NCI-H526 treated with DMSO at 0.1 percent for 48 hours (cell line): ENCODE data around the gene PCSK2.

Experiments used
- DNase-seq: peaks from one replicate; lab custom pipeline; 2025; lab: John Stamatoyannopoulos, UW

Gene PCSK2

GRCh38 chr20:17479063-17479657 is 252.3 kb downstream of the PCSK2 start:
- no peak for DNase-seq

GRCh38 chr20:17480696-17481095 is 253.9 kb downstream of the PCSK2 start:
- DNase-seq: no peak

DNA sequence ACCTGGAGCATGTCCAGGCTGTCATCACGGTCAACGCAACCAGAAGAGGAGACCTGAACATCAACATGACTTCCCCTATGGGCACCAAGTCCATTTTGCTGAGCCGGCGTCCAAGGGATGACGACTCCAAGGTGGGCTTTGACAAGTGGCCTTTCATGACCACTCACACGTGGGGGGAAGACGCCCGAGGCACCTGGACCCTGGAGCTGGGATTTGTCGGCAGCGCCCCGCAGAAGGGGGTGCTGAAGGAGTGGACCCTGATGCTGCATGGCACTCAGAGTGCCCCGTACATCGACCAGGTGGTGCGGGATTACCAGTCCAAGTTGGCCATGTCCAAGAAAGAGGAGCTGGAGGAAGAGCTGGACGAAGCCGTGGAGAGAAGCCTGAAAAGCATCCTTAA is 254.8 kb downstream of the PCSK2 start:
- no peak for DNase-seq

DNA sequence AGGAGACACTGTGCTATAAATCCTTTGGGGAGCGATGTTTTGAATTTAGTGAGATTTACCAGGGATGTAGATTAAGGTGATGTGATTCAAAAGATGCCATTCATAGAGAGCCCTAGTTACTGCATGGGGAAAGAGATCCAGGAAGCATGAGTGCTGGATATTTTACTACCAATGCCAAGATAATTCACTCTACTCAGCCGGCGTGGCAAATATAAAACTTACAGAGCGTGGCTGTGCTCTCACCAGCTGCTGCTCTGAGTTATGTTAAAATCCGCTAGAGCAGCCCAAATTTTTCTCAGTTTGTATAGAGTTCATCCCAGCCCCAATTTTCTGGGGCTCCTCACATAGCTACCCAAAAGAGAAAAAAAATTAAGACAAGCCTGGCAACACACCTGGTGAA is 255.7 kb downstream of the PCSK2 start:
- no peak for DNase-seq

- no peak for DNase-seq
These were observed 258.2 kb downstream of the PCSK2 start for GRCh38 chr20:17485017-17485416.

- DNase-seq: no peak
These were observed 262.2 kb downstream of the PCSK2 start for GRCh38 chr20:17488916-17489600.

DNA sequence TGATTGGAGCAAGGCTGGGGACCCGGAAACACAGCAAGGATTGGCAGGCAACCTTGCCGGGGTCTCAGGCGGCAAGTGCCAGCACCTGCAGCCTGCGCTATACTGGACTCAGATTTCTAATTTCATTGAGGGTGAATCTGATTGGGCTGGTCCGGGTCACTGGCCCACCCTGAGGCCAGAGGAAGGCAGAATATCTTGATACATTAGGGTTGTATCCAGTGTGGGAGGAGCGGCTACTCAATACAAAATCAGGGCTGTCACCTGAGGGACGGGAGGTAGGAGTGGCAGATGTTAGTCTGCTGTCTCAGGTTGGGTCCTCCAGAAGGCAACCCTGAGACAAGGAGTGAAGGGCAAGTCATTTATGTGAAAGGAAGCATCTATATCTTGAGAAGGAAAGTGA is 263.7 kb downstream of the PCSK2 start:
- no peak for DNase-seq

DNA sequence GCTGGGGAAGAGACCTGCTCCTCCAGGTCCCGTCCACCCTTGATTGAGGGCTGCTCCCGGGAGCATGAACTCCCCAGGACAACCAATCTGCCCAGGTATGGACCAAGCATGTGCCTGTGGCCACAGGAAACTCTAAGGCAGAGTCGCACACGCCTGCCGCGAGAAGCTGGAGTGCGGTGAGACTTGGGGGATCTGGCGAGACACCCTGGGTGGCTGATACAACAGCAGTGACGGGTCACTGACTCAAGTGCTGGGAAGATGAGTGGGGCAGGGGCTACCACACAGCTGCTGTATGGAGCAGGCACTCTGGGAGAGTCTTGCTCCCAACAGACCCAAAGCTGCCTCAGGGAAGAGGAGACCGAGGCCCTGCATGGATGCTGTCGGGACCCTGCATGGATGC is 264.2 kb downstream of the PCSK2 start:
- no peak for DNase-seq

GRCh38 chr20:17491488-17491887 is 264.6 kb downstream of the PCSK2 start:
- no peak for DNase-seq

- no peak for DNase-seq
These were observed 266.3 kb downstream of the PCSK2 start for GRCh38 chr20:17493173-17493572.

DNA sequence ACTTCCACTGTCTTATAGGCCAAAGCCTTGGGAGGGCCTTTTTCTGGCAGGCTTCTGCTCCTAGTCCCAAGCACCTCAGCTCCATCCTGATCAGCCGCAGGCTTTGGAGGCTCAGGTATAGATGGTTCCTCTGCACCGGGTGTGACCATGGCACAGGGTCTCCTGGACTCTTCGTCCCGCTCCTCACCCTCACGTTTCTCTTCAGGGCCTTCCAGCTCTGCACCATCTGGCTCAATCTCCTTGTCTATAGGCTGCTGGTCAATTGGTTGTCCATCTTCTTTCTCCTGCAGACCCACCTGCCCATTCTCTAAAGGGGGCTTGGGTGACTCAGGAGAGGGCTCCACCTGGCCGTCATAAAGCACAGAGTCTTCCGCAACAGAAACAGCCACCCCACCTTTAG is 267.4 kb downstream of the PCSK2 start:
- DNase-seq: no peak

- no peak for DNase-seq
These were observed 269.0 kb downstream of the PCSK2 start for GRCh38 chr20:17495826-17496225.

- no peak for DNase-seq
These were observed 271.2 kb downstream of the PCSK2 start for GRCh38 chr20:17497821-17498580.

- no peak for DNase-seq
These were observed 271.8 kb downstream of the PCSK2 start for GRCh38 chr20:17498641-17499040.

GRCh38 chr20:17499041-17499440 is 272.2 kb downstream of the PCSK2 start:
- no peak for DNase-seq

DNA sequence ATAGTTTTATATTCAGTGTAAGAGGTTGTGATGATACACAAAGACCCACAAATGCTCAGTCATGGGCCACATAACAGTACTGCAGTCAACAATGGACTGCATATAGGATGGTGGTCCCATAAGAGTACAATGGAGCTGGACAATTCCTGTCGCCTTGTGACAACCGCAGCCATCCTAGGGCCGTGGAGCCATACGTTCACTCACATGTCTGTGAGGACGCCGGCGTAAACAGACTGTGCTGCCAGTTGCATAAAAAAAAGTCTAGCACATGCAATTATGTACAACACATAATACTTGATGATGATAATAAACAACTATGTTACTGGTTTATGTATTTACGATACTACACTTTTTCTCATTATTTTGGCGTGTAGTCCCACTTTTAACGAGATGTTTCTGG is 273.4 kb downstream of the PCSK2 start:
- no peak for DNase-seq

GRCh38 chr20:17500826-17501225 is 274.0 kb downstream of the PCSK2 start:
- no peak for DNase-seq

DNA sequence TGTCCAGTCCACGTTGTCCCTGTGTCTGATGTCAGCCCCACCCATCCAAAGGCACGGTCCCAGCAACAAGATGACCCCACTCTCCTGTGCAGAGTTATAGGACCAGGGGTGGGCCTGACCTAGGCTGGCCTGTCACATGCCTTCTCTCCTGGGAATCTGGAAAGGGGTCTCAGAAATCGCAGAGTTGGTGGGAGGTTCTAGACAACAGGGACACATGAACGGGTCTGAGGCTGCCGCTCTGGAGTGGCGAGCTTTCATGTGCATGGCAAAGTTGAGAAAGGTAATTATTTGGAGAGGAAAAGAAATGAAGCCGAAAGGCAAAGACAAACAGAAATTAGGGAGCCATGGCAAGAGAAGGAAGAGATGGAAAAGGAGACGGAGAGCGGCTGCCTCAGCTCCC is 274.9 kb downstream of the PCSK2 start:
- no peak for DNase-seq

DNA sequence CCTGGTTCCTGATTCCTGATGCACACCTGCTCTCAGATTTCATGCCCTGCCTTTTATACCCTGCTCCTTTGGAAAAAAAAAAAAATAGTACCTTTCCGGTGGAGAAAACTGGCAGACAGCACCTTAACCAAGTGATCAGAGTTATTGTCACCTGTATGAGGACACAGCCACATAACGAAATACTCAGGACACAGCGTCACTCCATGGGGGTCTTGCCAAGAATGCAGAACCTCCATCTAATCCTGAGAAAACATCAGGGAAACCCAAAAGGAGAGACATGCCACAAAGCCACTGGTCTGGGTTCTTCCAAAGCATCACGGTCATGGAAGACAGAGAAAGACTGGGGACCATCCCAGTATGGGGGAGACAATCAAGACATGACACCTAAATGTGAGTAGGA is 275.3 kb downstream of the PCSK2 start:
- DNase-seq: no peak

DNA sequence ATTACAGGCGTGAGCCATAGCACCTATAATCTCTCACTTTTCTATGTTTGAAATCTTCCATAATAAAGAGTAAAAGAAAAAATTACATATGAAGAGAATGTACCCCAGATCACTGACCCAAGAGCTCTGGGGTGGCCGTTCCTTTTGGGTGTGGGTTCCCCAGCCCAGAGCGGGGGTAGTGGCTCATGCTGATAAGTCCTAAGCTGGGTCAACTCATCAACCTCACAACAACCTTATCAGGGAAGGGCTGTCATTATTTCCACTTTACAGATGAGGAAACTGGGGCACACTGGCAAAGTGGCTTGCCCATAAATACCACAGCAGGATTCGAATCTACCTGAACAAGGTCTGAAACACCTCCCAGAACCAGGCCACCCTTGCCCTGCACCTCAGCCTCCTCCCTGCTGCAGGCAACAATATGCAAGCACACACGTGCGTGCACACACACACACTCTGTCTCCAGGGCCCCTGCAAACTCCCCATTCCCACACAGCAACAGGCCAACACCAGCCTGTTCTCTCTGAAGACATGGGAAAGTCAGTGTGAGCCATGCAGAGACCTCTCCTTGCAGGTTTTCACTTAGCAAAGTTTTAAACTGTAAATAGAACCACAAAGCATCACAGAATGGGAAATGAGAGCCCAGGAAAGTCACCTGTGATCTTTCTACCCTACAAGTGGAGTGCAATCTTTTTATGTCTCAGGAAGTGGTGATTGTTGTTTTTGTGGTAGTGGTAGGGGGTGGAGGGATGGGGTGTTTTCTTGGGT is 276.6 kb downstream of the PCSK2 start:
- no peak for DNase-seq

- no peak for DNase-seq
These were observed 277.4 kb downstream of the PCSK2 start for GRCh38 chr20:17504066-17504897.
